OCI-LY1 (cell line): ENCODE measurements around the gene ITGA1.

ENCODE experiments used
- EZH2 ChIP-seq: fragments of 200-600 bp; sonication (generic), shearing (Covaris generic); IDR thresholded peaks from 2 replicates; pipeline ENCODE4 v1.8.0; 2017; ENCODE audit warnings: borderline replicate concordance, mixed run types, mild to moderate bottlenecking, antibody characterized with exemption, low read length, moderate library complexity, mixed read lengths
- TF ChIP-seq, protein P1 (sequence below): fragments of 200-600 bp; sonication (generic), shearing (Covaris generic); IDR thresholded peaks from 2 replicates; pipeline ENCODE4 v1.5.1; 2017; ENCODE audit warnings: mild to moderate bottlenecking, antibody characterized with exemption, low read length, moderate library complexity, mixed read lengths

DNA sequence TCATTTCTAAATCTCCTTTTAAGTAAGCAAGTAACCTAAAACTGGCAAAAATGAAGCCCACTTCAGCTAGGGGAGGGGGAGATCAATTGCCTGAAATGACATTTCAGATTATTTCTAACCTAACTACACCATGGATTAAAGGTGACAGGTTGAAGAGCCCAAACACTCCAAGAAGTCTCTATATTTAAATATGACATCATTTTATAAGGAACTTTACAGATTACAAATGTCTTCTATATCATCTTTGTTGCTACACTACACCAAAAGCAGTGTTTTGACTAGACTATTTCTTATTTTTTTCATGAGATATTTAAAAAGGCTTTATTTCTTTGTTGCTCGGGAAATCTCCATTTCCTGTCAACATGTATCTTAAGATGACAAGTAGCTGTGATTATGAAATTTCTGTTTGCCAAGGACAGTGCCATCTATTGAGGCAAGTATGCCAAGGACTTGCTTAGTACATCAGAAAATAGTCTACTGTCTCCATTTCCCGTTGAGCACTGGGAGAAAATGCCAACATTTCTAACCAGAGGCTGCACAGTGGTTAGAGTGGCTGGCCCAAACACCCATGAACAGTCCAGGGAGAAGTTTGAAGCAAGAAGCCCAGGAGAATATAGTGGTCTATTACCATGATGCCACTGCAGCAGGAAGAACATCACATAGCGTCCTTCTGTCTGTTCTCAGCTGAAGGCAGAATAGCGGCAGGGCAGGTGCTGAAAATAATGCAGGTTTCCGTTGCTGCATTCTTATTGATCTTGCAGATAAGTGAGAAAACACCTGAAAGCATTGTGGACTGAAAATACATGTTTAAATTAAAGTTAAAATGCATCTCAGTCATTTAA is 108.1 kb downstream of the ITGA1 start:
- TF ChIP-seq, protein P1, sequence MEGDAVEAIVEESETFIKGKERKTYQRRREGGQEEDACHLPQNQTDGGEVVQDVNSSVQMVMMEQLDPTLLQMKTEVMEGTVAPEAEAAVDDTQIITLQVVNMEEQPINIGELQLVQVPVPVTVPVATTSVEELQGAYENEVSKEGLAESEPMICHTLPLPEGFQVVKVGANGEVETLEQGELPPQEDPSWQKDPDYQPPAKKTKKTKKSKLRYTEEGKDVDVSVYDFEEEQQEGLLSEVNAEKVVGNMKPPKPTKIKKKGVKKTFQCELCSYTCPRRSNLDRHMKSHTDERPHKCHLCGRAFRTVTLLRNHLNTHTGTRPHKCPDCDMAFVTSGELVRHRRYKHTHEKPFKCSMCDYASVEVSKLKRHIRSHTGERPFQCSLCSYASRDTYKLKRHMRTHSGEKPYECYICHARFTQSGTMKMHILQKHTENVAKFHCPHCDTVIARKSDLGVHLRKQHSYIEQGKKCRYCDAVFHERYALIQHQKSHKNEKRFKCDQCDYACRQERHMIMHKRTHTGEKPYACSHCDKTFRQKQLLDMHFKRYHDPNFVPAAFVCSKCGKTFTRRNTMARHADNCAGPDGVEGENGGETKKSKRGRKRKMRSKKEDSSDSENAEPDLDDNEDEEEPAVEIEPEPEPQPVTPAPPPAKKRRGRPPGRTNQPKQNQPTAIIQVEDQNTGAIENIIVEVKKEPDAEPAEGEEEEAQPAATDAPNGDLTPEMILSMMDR, result no peak
- TF ChIP-seq EZH2, result no peak
